ENCODE data around the gene KRT2.

KRT2 gene

DNA sequence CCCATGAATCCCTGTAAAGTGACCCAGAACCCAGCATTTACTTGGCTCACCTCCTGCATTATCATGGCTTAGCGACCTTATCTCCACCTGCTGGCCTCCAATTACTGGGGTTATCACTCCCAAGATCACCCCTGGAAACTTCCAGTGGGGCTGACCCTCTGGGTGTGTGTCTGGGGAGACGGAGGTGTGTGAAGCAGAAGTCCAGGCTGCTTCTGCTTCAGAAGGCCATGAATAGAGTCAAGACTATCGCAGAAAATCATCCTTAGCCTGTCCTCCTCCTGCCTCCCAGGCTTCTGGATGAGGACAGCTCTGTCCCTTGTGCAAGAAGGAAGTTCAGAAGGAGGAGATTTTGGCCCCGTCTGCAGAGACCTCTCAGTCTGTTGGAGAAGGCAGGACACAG lies 50.3 kb downstream of the KRT2 start:
- in situ Hi-C loops (cut with HindIII; ENCODE audit: low sequenced_read_pairs), result no loop called here

DNA sequence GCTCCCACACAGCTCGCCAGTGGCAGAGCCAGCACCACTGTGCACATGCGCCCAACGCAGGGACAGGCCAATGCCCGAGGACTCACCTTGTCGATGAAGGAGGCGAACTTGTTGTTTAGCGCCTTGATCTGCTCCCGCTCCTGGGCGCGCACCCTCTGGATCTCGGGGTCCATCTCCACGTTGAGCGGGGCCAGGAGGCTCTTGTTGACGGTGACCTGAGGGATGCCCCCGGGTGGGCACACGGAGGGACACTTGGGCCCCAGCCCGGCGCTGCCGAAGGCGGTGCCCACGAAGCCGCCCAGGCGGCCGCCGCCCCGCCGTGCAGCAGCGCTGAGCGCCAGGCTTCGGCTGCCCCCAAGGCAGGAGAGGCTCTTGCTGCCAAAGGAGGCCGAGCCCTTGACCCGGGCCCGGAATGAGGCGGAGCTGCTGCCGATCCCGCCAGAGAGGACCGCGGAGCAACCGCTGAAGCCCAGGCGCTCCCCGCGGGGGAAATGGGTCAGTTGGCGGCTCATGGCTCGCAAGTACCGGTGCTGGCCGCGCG lies 51.0 kb downstream of the KRT2 start, which contains the start of gene KRT72:
Gene KRT72, minus strand, starts transcription at position 523 of the 541 bp plus-strand sequence. Its CDS starts 11 bp downstream, at position 512.
- in situ Hi-C loops (cut with HindIII; ENCODE audit: low sequenced_read_pairs), result no loop called here

DNA sequence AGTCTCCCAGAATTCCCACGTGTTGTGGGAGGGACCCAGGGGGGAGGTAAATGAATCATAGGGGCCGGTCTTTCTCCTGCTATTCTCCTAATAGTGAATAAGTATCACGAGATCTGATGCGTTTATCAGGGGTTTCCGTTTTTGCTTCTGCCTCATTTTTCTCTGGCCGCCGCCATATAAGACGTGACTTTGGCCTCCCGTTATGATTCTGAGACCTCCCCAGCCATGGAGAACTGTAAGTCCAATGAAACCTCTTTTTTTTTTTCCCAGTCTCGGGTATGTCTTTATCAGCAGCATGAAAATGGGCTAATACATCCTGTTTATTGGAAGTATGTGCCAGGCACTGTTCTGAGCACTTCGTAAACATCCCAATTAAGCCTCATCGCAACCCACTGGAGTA lies 51.5 kb downstream of the KRT2 start:
- in situ Hi-C loops (cut with HindIII; ENCODE audit: low sequenced_read_pairs), result no loop called here

- in situ Hi-C loops (cut with HindIII; ENCODE audit: low sequenced_read_pairs), result no loop called here
These were observed 51.9 kb downstream of the KRT2 start for GRCh38 chr12:52600071-52600470.

- in situ Hi-C loops (cut with HindIII; ENCODE audit: low sequenced_read_pairs), result loop anchor here (25.0 kb wide), 2 partner anchors 263 to 388 kb away; no protein-coding TSS in a partner anchor
These were observed 53.0 kb downstream of the KRT2 start for GRCh38 chr12:52598966-52599365.

Data from endothelial cell of hepatic sinusoid (primary cell).